GM19452 (cell line): Measurements from ENCODE around the gene INPPL1.

Experiments used
- ATAC-seq: cut with Tn5 transposase; IDR thresholded peaks from one replicate; pipeline ENCODE4 v1.9.1; 2021; ENCODE audit not compliant: unreplicated experiment

The INPPL1 gene

GRCh38 chr11:72209101-72209500 is 15.5 kb upstream of the INPPL1 start:
- ATAC-seq = no peak

GRCh38 chr11:72216638-72217037 is 7.9 kb upstream of the INPPL1 start, which contains the start of gene FOLR2:
Gene FOLR2 (plus strand): TSS chr11:72216794. CDS start chr11:72218585, 1,791 bp downstream.
- ATAC-seq = no peak

GRCh38 chr11:72217841-72218240 is 6.7 kb upstream of the INPPL1 start:
- no peak for ATAC-seq

DNA sequence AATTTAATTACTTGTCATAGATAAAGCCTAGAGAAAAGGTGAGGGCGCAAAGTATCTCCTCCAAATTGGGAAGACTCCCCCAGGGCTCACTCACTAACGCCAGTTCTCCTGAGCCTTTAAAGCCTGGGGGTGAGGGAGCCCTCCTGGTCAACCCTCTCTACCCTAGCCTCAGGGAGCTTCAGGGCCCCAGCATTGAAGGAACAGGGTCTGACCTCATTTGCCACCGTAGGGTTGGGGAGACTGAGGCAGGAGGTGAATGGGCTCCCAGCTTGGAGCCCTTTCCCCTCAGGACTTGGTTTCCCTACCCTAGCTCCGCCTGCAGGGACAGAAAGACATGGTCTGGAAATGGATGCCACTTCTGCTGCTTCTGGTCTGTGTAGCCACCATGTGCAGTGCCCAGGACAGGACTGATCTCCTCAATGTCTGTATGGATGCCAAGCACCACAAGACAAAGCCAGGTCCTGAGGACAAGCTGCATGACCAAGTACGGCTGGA is 6.3 kb upstream of the INPPL1 start:
- no peak for ATAC-seq

DNA sequence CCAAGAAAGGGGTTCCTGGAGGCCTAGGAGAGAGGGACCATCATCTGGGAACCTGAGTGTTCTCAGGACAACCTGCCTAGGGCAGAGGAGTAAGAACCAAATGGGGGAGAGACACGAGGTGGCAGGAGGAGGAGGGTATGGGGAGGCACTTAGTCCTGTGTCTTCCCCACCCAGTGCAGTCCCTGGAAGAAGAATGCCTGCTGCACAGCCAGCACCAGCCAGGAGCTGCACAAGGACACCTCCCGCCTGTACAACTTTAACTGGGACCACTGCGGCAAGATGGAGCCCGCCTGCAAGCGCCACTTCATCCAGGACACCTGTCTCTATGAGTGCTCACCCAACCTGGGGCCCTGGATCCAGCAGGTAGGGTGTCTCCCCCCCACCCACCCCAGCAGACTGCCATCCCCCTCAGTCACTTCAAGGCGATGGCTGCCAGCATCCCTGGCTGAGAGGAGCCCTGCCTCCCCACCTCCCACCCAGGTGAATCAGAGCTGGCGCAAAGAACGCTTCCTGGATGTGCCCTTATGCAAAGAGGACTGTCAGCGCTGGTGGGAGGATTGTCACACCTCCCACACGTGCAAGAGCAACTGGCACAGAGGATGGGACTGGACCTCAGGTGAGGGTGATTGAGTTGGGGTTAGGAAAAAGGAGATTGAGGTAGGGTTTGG is 3.7 kb upstream of the INPPL1 start:
- no peak for ATAC-seq

DNA sequence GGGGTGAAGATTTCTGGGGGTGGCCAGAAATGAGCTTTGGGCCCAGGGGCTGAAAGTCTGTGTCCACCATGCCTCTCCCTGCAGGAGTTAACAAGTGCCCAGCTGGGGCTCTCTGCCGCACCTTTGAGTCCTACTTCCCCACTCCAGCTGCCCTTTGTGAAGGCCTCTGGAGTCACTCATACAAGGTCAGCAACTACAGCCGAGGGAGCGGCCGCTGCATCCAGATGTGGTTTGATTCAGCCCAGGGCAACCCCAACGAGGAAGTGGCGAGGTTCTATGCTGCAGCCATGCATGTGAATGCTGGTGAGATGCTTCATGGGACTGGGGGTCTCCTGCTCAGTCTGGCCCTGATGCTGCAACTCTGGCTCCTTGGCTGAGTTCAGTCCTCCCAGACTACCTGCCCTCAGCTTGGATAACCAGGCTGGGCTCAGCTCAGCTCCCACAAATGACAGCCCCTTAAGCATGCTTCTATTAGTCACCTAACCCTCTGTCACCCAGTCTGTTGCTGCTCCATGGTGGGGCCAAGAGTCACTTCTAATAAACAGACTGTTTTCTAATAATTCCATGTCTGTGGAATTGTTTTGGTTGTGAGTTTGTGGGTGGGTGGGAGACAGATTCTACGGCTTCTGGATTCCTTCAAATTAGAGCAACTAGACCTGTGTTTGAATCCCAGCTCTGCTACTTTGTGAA is 3.0 kb upstream of the INPPL1 start:
- ATAC-seq = no peak

DNA sequence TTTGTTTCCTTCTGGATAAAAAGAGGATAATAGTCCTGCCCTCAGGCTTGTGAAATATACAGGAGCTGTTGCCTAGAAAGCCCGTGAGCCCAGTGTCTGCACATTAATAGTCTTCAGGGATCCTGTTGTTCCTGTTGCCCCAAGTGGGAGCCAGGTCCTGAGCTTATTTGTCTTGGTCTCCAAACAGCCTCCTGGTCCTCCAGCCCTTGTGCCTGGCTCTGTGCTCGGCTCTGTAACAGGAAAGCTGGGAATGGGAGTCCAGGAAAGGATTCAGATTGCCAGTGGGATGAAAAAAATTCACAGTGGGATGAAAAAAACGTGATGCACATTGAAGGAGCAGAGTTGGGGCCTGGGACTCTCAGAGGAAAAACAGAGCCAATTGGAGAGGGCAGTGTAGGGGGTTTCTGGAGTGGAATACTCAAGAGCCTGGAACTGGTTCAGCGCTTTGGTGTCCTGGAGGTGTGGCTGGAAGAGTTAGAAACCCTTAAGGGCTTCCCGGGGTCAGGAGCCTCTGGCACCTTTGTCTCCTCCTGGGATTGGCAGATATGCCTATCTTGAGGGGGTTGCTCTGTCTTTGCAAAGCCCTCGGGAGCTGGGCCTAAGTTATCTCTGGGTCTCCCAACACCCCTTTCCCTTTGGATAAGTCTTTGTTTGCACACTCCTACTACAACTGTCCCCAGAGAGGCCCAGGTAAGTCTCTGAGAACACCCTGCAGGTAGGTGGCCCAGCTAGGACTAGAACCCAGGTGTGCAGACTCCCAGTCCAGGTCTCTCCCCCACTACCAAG is 2.3 kb upstream of the INPPL1 start:
- no peak for ATAC-seq

DNA sequence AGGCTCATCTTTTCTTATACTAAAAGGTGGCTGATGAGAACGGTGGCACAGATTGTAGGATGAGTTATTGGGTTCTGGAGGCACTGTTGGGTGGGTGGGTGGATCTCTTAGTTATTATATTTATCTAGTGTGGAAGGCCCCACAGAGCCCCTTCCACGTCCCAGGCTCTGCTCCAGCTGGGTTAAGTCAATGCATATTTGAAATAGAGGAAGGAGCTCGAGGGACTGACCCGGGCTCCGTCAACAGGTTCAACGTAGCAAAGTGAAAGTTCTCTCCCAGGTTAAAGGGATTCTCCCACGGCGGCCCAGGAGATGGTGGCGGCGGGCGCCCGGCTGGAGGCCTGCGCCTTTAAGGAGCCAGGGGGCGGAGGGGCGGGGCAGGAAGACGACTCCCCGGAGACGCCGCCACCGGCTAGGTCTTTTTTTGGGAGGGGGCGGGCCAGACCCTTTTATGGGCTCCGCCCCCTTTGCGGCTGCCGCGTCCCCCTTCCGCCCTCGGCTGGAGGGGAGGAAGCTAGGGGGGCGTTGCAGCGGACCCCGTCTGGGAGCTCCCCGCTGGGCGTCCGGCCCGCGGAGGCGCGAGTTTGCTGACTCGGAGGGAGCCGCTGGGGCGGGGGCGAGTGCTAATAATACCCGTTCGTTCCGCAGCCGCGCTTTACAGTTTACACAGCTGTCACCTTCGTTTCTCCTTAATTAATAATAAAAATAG is 1.5 kb upstream of the INPPL1 start:
- ATAC-seq = peak; percentile 68

GRCh38 chr11:72223615-72224563 is 678 bp upstream of the INPPL1 start:
- peak; percentile 57 for ATAC-seq

DNA sequence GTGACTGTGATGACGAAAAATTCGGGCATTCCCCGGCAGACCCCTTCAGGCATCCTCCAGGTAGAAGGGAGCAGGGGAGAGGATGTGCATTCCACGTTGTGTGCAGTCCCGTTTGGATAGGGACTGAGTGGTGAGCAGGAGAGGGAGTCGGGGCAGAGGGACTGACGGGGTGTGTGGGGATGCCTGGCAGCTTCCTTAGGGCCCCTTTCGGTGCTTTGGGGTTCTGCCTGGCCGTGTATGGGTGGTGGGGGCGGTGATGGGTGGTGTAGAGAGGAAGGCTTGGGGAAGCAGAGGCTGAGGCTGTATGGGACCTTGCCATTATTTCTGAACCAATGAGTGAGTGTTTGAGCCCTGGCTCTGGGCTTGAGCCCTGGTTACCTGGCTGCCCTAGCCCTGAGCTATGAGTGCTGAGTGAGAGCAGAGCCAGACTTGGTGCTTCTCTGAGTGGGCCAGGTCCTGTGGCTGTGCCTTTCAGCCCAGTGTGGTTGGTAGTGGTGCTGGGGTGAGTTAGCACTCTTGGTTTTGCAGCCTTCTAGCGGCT is 914 bp downstream of the INPPL1 start:
- no peak for ATAC-seq

- ATAC-seq = no peak
Measured at GRCh38 chr11:72226701-72227100, 2.1 kb downstream of the INPPL1 start.

DNA sequence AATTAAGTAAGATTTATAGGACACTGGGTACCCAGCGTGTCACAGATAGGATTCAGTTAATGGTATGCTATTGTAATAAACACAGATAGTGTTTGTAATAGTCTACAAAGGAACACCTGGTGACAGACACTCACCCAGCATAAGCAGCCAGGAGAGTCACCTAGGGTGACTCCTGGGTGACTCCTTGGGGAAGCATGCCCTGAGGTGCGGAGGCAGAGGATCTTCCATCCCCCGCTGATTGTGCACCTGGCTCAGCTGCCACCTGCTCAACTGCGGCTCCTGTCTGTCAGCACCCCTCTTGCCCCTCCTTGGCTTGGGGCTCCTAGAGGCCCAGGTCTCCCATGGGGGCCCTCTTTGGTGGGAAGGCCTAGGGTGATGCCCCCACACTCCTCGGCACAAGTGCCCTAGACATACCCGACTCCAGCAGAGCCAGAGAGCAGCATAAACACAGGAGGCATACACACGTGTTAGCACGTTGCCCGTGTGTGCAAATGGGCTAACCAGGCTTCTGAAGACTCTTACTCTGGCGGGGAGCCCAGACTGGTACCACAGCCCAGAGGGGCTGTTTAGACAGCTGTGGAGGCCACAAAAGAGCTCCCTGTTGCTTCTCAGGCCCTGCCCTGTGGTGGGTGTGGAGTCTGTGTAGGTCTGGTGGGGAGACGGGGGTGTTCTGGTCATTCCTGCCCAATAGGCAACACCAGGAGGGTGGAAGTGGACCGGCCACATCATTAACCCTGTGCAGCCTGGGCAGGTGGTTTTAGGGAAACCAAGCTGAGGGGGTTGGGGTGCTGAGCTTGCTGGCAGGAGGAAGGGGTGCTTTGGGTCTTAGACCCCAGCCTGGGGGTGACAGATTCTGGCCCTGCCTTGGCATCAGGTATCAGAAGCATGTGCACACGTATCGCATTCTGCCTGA is 3.0 kb downstream of the INPPL1 start:
- no peak for ATAC-seq

DNA sequence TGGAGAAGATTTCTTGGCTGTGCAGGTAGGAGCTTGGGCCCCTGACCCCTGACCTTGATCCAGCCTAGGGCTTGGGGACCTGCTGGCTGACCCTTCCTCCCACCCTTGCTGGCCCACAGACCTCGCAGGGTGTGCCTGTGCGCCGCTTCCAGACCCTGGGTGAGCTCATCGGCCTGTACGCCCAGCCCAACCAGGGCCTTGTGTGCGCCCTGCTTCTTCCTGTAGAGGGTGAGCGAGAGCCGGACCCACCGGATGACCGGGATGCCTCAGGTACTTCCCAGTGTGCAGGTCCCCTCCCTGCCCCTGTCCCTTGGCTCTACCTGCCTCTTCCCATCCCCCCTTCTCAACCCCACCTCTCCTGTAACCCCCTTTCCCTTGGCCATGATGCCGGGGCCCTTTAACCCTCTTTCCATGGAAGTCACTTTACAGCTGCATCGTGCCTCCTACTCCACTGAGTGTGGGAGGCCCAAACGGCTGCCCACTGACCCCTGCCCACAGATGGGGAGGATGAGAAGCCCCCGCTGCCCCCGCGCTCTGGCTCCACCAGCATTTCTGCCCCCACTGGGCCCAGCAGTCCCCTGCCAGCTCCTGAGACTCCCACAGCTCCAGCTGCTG is 3.8 kb downstream of the INPPL1 start:
- ATAC-seq = no peak

DNA sequence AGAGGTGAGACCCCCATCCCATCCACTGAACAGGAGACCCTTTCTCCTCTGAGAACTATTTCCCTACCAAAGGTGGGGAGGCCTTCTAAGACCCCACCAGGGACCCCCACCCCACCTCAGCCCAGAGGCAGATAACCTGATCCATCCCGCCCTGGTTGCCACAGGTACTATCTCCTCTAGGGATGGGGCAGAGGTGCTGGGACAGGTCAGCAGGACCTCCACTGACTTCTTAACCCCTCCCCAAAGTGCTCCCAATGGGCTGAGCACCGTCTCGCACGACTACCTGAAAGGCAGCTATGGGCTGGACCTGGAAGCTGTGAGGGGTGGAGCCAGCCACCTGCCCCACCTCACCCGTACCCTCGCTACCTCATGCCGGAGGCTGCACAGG is 4.3 kb downstream of the INPPL1 start:
- ATAC-seq = no peak

DNA sequence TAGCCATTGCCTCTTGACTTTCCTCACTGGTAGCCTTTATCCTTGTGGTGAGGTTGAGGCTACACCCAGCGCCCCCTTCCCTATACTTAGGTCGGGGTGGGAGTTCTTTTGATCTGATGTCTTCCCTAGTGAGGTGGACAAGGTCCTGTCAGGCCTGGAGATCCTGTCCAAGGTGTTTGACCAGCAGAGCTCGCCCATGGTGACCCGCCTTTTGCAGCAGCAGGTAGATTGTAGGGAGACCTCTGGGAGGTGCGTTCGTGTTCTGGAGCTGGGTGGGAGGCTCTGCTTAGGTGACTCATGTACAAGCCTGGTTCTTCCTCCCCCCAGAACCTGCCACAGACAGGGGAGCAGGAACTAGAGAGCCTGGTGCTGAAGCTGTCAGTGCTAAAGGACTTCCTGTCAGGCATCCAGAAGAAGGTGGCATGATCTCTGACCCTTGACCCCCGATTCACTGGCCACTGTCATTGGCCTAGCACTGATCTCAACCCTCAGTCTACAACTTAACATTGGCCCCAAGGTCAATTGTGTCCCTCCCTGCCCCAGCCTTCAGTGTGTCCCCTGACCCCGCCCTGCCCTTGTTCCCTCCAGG is 4.9 kb downstream of the INPPL1 start:
- no peak for ATAC-seq

GRCh38 chr11:72229925-72230763 is 5.6 kb downstream of the INPPL1 start:
- ATAC-seq = no peak

GRCh38 chr11:72230764-72231365 is 6.3 kb downstream of the INPPL1 start:
- ATAC-seq = no peak
